Chondrocyte (in vitro differentiated cells): ENCODE measurements around the gene UBE2L3. TPM values are rescaled to one million over a fixed set of nuclear protein-coding genes. Genes with fewer than 3 reads are reported as not detected.
"Not testable (repeated sequence)": the region's sequence is repeated elsewhere in the genome, so short reads cannot be mapped to it uniquely, and the experiment has no call there.

Experiments
- DNase-seq: peaks from one replicate; pipeline ENCODE4 v3.0.0; 2021; ENCODE audit warnings: mixed read lengths, low spot score
- H3K27ac Mint-ChIP-seq: one replicate; pipeline ENCODE4 v1.8.0; 2021; ENCODE audit warnings: mild to moderate bottlenecking, moderate library complexity, mixed read lengths; ENCODE audit not compliant: unreplicated experiment
- H3K27me3 Mint-ChIP-seq: 2 replicates; pipeline ENCODE4 v1.8.0; 2021; ENCODE audit warnings: low read depth, mixed read lengths
- H3K36me3 Mint-ChIP-seq: 2 replicates; pipeline ENCODE4 v1.8.0; 2021; ENCODE audit warnings: low read depth, mixed read lengths
- H3K4me1 Mint-ChIP-seq: 2 replicates; pipeline ENCODE4 v1.8.0; 2021; ENCODE audit warnings: low read depth, mild to moderate bottlenecking, mixed read lengths
- H3K4me3 Mint-ChIP-seq: one replicate; pipeline ENCODE4 v1.8.0; 2021; ENCODE audit warnings: mild to moderate bottlenecking, moderate library complexity, mixed read lengths; ENCODE audit not compliant: unreplicated experiment
- H3K9me3 Mint-ChIP-seq: 2 replicates; pipeline ENCODE4 v1.8.0; 2021; ENCODE audit warnings: low read depth, mixed read lengths
- CTCF ChIP-seq: fragments of 200-600 bp; sonication (generic); IDR thresholded peaks from 2 replicates; pipeline ENCODE4 v1.5.0; 2021; ENCODE audit warnings: antibody characterized with exemption, mild to moderate bottlenecking, moderate library complexity
- total RNA-seq: library from RNA; stranded (reverse); gene quantifications from 3 replicates; pipeline ENCODE4 v1.2.1, GENCODE V29; 2021

Gene UBE2L3
- total RNA-seq, 1 donor from 2014 or later = 53.2 TPM

GRCh38 chr22:21643533-21644357 lies 76.2 kb downstream of the UBE2L3 start:
- TF ChIP-seq CTCF = no peak
- H3K36me3 Mint-ChIP-seq = peaks cover 4% of the 10 kb centered on the region
- no peaks in the 10 kb centered on the region for H3K9me3 Mint-ChIP-seq
- H3K27ac Mint-ChIP-seq = no peak overlapping the region
- DNase-seq = no peak
- no peaks in the 10 kb centered on the region for H3K27me3 Mint-ChIP-seq
- H3K4me3 Mint-ChIP-seq = peak overlapping the region; percentile 87
- H3K4me1 Mint-ChIP-seq = peaks cover 29% of the 10 kb centered on the region

GRCh38 chr22:21645513-21645912 lies 78.0 kb downstream of the UBE2L3 start:
- H3K36me3 Mint-ChIP-seq, H3K27me3 Mint-ChIP-seq, H3K27ac Mint-ChIP-seq, H3K9me3 Mint-ChIP-seq, H3K4me3 Mint-ChIP-seq, DNase-seq: not testable (repeated sequence)
- peaks cover 32% of the 10 kb centered on the region for H3K4me1 Mint-ChIP-seq

- no peaks in the 10 kb centered on the region for H3K27me3 Mint-ChIP-seq
Observed at GRCh38 chr22:21646608-21647590, 79.4 kb downstream of the UBE2L3 start.

GRCh38 chr22:21650280-21650679 lies 82.8 kb downstream of the UBE2L3 start:
- Mint-ChIP-seq H3K36me3 (peaks cover 1% of the 10 kb centered on the region), H3K27me3 (no peaks in the 10 kb centered on the region), H3K27ac (no peak overlapping the region), H3K4me3 (no peak overlapping the region), H3K4me1 (peaks cover 19% of the 10 kb centered on the region), H3K9me3 (no peaks in the 10 kb centered on the region)
- DNase-seq = no peak
- no peak for TF ChIP-seq CTCF

More at GRCh38 chr22:21646608-21647590, 79.4 kb downstream of the UBE2L3 start:
- H3K4me1 Mint-ChIP-seq = peaks cover 30% of the 10 kb centered on the region
- peak; percentile 90 for TF ChIP-seq CTCF
- no peak overlapping the region for H3K27ac Mint-ChIP-seq
- no peak for DNase-seq
- H3K36me3 Mint-ChIP-seq = peaks cover 6% of the 10 kb centered on the region
- no peak overlapping the region for H3K4me3 Mint-ChIP-seq
- H3K9me3 Mint-ChIP-seq = no peaks in the 10 kb centered on the region

- H3K4me1 Mint-ChIP-seq = peaks cover 19% of the 10 kb centered on the region
- H3K27ac Mint-ChIP-seq = peak overlapping the region; percentile 82
- peak overlapping the region; percentile 89 for H3K4me3 Mint-ChIP-seq
- H3K9me3 Mint-ChIP-seq = no peaks in the 10 kb centered on the region
- peaks cover 1% of the 10 kb centered on the region for H3K36me3 Mint-ChIP-seq
- no peaks in the 10 kb centered on the region for H3K27me3 Mint-ChIP-seq
- no peak for TF ChIP-seq CTCF
- no peak for DNase-seq
Observed at GRCh38 chr22:21650823-21651520, 83.5 kb downstream of the UBE2L3 start.
